AG09319 (cell line): ENCODE results near the gene SLC1A1.
"Not testable (repeated sequence)": the region's sequence is repeated elsewhere in the genome, so short reads cannot be mapped to it uniquely, and the experiment has no call there.

Source experiments
- DNase-seq: peaks from one replicate; pipeline ENCODE4 v3.0.0-alpha.2; 2010; ENCODE audit warnings: low read depth; ENCODE audit errors: extremely low read depth
- CTCF ChIP-seq: IDR thresholded peaks from 2 replicates; pipeline ENCODE4 v1.5.1; 2011; ENCODE audit warnings: low read depth, mild to moderate bottlenecking, inconsistent platforms, low read length, moderate library complexity

Gene SLC1A1

DNA sequence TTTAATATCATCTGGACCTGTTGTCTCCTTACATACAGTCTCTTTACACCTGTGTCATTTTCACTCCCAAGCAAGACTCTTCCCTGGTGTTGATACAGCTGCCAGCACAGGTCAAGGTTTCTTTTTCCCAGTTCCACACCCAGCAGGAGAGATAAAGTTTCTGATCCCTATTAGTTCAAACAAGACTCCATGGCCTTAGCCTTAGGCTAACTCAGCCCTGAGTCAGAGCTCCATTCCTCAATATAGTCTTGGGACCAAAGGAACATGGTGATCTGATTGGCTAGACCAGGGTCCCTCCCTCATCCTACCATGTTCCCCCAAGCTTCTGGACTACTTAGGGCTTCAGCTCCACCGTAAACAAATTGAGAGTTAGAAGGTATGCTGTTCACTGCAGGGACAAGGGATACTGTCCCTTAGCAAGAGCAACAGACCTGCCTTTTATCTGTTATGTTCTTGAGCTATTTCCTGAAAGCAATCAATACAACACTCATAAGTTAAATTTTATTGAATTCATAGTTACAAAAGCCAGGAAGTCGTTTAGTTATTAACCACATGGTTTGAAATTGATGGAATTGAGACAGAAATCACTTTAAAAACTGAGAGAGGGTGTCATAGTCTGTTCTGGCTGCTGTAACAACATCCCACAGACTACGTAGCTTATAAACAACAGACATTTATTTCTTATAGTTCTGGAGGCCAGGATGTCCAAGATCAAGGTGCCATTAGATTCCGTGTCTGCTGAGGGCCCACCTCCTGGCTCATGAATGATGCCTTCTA lies 20.5 kb downstream of the SLC1A1 start:
- TF ChIP-seq CTCF: no peak
- no peak for DNase-seq

GRCh38 chr9:4514252-4515128 lies 24.2 kb downstream of the SLC1A1 start:
- TF ChIP-seq CTCF: no peak
- no peak for DNase-seq

DNA sequence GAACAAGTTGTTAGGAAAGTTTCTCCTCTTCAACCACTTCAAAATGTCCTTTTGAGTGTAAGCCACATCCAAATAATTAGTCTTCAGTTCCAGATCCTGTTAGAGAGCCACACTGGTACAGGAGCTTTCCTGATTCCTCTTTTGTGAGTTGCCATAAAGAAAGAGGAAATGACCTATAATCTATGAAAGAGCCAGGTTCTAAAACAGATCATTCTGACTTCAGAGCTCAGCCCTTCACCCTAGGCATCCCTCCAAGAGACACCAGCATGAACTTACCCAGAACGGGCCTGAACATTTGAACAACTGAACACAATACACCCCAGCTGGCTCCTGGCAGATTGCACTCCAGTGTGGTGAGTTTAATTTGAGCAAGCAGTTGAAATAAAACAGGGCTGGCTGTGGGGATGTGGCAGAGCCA lies 25.7 kb downstream of the SLC1A1 start:
- TF ChIP-seq CTCF: no peak
- no peak for DNase-seq

GRCh38 chr9:4517274-4517673 lies 27.0 kb downstream of the SLC1A1 start:
- no peak for DNase-seq
- TF ChIP-seq CTCF: no peak

GRCh38 chr9:4519604-4520003 lies 29.3 kb downstream of the SLC1A1 start:
- TF ChIP-seq CTCF: no peak
- no peak for DNase-seq

DNA sequence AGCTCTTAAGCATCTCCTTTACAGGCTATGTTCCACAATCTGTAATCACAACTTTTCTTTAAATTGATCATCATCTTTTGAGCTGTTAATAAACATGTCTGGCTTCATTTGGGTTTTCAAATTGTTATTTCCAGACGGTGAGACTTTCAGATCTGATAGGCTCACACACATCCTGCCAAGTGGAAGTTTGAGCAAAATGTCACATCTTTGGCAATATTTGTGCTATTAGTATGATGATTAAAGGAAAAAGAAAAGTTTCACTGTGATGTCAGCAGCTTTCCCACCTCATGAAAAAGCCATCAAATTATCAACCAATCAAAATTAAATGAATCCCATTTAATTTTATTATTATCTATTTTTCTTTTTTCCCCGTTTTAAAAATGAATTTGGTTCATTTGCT lies 29.8 kb downstream of the SLC1A1 start:
- no peak for DNase-seq
- no peak for TF ChIP-seq CTCF

GRCh38 chr9:4530375-4530774 lies 40.1 kb downstream of the SLC1A1 start:
- DNase-seq: no peak
- TF ChIP-seq CTCF: no peak

DNA sequence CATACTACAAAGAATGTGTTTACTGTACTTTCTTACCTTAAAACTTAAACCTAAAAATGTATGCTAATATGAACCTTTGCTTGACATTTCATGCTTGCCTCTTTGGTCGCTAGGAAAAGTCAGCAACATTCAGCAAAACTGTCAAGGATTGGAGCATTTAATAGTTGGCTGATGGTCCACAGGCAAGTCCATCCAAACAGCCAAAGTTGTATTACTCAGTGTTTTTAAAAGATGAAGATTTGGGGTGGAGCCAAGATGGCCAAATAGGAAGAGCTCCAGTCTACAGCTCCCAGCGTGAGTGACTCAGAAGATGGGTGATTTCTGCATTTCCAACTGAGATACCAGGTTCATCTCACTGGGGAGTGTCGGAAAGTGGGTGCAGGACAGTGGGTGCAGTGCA lies 40.6 kb downstream of the SLC1A1 start:
- DNase-seq: not testable (repeated sequence)

DNA sequence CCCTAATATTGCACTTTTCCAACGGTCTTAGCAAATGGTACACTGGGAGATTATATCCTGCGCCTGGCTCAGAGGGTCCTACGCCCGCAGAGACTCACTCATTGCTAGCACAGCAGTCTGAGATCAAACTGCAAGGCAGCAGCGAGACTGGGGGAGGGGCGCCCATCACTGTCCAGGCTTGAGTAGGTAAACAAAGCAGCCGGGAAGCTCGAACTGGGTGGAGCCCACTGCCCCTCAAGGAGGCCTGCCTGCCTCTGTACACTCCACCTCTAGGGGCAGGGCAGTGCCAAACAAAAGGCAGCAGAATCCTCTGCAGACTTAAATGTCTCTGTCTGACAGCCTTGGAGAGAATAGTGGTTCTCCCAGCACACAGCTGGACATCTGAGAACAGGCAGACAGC lies 41.1 kb downstream of the SLC1A1 start:
- DNase-seq: not testable (repeated sequence)

DNA sequence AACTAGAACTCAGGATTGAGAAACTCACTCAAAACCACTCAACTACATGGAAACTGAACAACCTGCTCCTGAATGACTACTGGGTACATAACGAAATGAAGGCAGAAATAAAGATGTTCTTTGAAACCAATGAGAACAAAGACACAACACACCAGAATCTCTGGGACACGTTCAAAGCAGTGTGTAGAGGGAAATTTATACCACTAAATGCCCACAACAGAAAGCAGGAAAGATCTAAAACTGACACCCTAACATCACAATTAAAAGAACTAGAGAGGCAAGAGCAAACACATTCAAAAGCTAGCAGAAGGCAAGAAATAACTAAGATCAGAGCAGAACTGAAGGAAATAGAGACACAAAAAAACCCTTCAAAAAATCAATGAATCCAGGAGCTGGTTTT lies 43.6 kb downstream of the SLC1A1 start:
- DNase-seq: not testable (repeated sequence)

DNA sequence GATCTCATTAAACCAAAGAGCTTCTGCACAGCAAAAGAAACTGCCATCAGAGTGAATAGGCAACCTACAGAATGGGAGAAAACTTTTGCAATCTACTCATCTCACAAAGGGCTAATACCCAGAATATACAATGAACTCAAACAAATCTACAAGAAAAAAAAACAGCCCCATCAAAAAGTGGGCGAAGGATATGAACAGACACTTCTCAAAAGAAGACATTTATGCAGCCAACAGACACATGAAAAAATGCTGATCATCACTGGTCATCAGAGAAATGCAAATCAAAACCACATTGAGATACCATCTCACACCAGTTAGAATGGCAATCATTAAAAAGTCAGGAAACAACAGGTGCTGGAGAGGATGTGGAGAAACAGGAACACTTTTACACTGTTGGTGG lies 45.9 kb downstream of the SLC1A1 start:
- not testable (repeated sequence) for DNase-seq
